Stimulated activated CD4-positive, alpha-beta T cell treated with anti-CD3 and anti-CD28 coated beads, Interleukin-4, amount 100 ng/mL, for 4 hours (primary cell): ENCODE data around the gene PCSK9.

Experiments used
- DNase-seq, 2 experiments: peaks; one replicate each; pipeline ENCODE4 v3.0.0-alpha.2; 2020

Gene PCSK9

GRCh38 chr1:55039342-55040082 is at the start of gene PCSK9:
Gene PCSK9 (plus strand): TSS chr1:55039548. CDS start chr1:55039838, 290 bp downstream.
- no peak for DNase-seq

GRCh38 chr1:54989968-54990810 is 49.2 kb upstream of the PCSK9 start:
- DNase-seq, result no peak

GRCh38 chr1:54990916-54991315 is 48.4 kb upstream of the PCSK9 start:
- no peak for DNase-seq

GRCh38 chr1:54991939-54992338 is 47.4 kb upstream of the PCSK9 start:
- DNase-seq, result no peak

GRCh38 chr1:54993140-54993539 is 46.2 kb upstream of the PCSK9 start:
- no peak for DNase-seq

GRCh38 chr1:54994355-54994990 is 44.9 kb upstream of the PCSK9 start:
- DNase-seq, result no peak

- no peak for DNase-seq
Measured at GRCh38 chr1:54995013-54995760, 44.2 kb upstream of the PCSK9 start.

GRCh38 chr1:54995835-54996234 is 43.5 kb upstream of the PCSK9 start:
- peak in 1 of 2 experiments; percentile 7 for DNase-seq

- DNase-seq, result peak; percentile 63 to 74
Measured at GRCh38 chr1:54996359-54996868, 42.9 kb upstream of the PCSK9 start.

- DNase-seq, result no peak
Measured at GRCh38 chr1:54996869-54997710, 42.3 kb upstream of the PCSK9 start.

- no peak for DNase-seq
Measured at GRCh38 chr1:54997711-54997986, 41.7 kb upstream of the PCSK9 start.

GRCh38 chr1:54998100-54998499 is 41.2 kb upstream of the PCSK9 start:
- DNase-seq, result no peak

- DNase-seq, result no peak
Measured at GRCh38 chr1:54998677-54999076, 40.7 kb upstream of the PCSK9 start, which contains the start of gene BSND. Gene BSND (plus strand): TSS chr1:54998933. CDS start chr1:54999187, 254 bp downstream.

GRCh38 chr1:55000110-55001085 is 39.0 kb upstream of the PCSK9 start:
- no peak for DNase-seq

- DNase-seq, result no peak
Measured at GRCh38 chr1:55001311-55001710, 38.0 kb upstream of the PCSK9 start.

- no peak for DNase-seq
Measured at GRCh38 chr1:55002686-55003085, 36.7 kb upstream of the PCSK9 start.

GRCh38 chr1:55005351-55006140 is 33.8 kb upstream of the PCSK9 start:
- no peak for DNase-seq

- DNase-seq, result no peak
Measured at GRCh38 chr1:55006931-55007330, 32.4 kb upstream of the PCSK9 start.

GRCh38 chr1:55007625-55008024 is 31.7 kb upstream of the PCSK9 start:
- no peak for DNase-seq
